Ovary (tissue), 9 donors: Measurements from ENCODE around the gene SMIM14. TPM values are rescaled to one million over a fixed set of nuclear protein-coding genes. Genes with fewer than 3 reads are reported as not detected.

ENCODE experiments used
- DNase-seq, 5 donors: peaks; one replicate each; pipeline ENCODE4 v3.0.0-alpha.2; 2019 to 2020
- H3K27ac ChIP-seq, 2 donors: fragments of 200-600 bp; one replicate each; pipeline versions ENCODE4 v1.5.1 to v1.8.0; 2019 to 2022
- H3K27me3 ChIP-seq: fragments of 200-600 bp; one replicate; pipeline ENCODE4 v1.8.0; 2022
- H3K36me3 ChIP-seq: fragments of 200-600 bp; sonication (generic); one replicate; pipeline ENCODE4 v1.5.1; 2019
- H3K4me1 ChIP-seq: one replicate; pipeline ENCODE4 v1.8.1; 2013; ENCODE audit warnings: mild to moderate bottlenecking, moderate library complexity; ENCODE audit not compliant: insufficient read depth
- H3K4me3 ChIP-seq: fragments of 200-600 bp; sonication (generic); one replicate; pipeline ENCODE4 v1.5.1; 2017
- H3K9me3 ChIP-seq, 2 donors: fragments of 200-600 bp in 1 of 2; sonication (generic) in 1 of 2; one replicate each; pipeline versions ENCODE4 v1.5.1 to v1.8.1; 2013 to 2019; ENCODE audit warnings: mild to moderate bottlenecking in 1 of 2, moderate library complexity in 1 of 2
- CTCF ChIP-seq, 3 donors: fragments of 450-650 bp in 2 of 3; fragments of 200-600 bp in 1 of 3; IDR thresholded peaks; one replicate each; pipeline versions ENCODE4 v1.5.1 to v1.8.0; 2016 to 2022; ENCODE audit warnings: antibody characterized with exemption in 3 of 3, mild to moderate bottlenecking in 1 of 3
- EP300 ChIP-seq: sonication (generic); formaldehyde crosslinking; IDR thresholded peaks from one replicate; pipeline ENCODE4 v1.6.1; 2017; ENCODE audit warnings: antibody characterized with exemption
- POLR2A ChIP-seq: fragments of 450-650 bp; IDR thresholded peaks from one replicate; pipeline ENCODE4 v1.6.1; 2017; ENCODE audit warnings: antibody characterized with exemption, mild to moderate bottlenecking, moderate library complexity
- WGBS, 3 donors: extraction: QIAGEN DNeasy Blood & Tissue Kit in 1 of 3; methylation state at CpG; one replicate each; pipeline versions ENCODE4 v1.1.5 to v1.1.7; 2013 to 2017; 5-methylcytosine and 5-hydroxymethylcytosine counted together
- intact Hi-C, 4 donors: fragments of 100-400 bp; cut with DNase I; formaldehyde crosslinking; loops; one replicate each; pipeline versions ENCODE4 v1.11.0 to v1.15.1; 2022 to 2023
- polyA plus RNA-seq, 2 donors: library from polyadenylated mRNA; stranded (reverse); fragments of 200-250 nt in 1 of 2; fragments of 350-450 nt in 1 of 2; fragmentation: Illumina TruSeq in 1 of 2; extraction: RNeasy Lipid Tissue Mini Kit (QIAGEN cat#74804) in 1 of 2; gene quantifications; one replicate each; pipeline ENCODE4 v1.2.3, GENCODE V29; 2013 to 2014
- total RNA-seq, 7 donors: library from RNA; depleted of rRNA in 2 of 7; stranded (reverse); fragments of >200 nt in 2 of 7; fragmentation: NEBNext Ultra II Directional in 3 of 7; extraction: Animal tissue kit (Norgen Biotek cat#: 25700) in 3 of 7; gene quantifications; one replicate each; pipeline versions ENCODE4 v1.1.0 to v1.2.4, GENCODE V29; 2016 to 2023
- donor health status: DM: no; HTN: no; CAD: no; lungs with moderate emphysema.
- donor health status: DM: no; HTN: no; CAD: no.
- donor health status: Bipolar disorder and iron deficiency.
- donor health status: DM: yes; HTN: yes; CAD: no.
- donor health status: DM: no; HTN: no; CAD: no.
- donor health status: DM: yes; HTN: yes; CAD: no.

SMIM14 gene
- total and polyA plus RNA-seq, 9 donors = 18.8 to 83.6 (median 56.9) TPM

GRCh38 chr4:39668887-39669286, 30.2 kb upstream of the SMIM14 start:
- Histone ChIP-seq H3K4me3 (no peak overlapping the region), H3K27ac (no peak overlapping the region), H3K27me3 (no peaks in the 10 kb centered on the region), H3K9me3 (no peaks in the 10 kb centered on the region), H3K36me3 (no peaks in the 10 kb centered on the region), H3K4me1 (no peaks in the 10 kb centered on the region)
- intact Hi-C loops = no loop called here
- 18 to 29% (median 28%) methylated on average over 2 of the region's 2 CpGs for WGBS, 3 donors
- no peak for TF ChIP-seq EP300
- DNase-seq = no peak

DNA sequence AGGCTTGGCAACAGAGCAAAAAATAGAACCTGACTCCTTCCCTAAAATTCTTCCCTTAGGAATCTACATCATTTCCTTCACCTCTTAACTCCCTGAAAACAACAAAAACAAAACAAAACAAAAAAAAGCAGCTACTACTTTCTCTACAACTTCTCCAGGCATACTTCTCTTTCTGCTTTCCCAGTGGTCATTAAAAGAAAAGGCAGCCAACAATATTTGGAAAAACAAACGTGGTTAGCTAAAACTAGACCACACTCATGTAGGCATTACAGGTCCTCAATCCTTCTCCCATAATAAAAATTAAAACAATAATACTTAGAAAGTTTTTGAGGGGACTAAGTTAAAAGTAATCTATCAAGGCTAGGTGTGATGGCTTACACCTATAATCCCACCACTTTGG, 29.0 kb upstream of the SMIM14 start:
- H3K4me1 ChIP-seq = no peaks in the 10 kb centered on the region
- DNase-seq = no peak
- WGBS, 3 donors = 5 to 20% (median 8%) methylated on average over 1 of the region's 1 CpG
- no peaks in the 10 kb centered on the region for H3K9me3 ChIP-seq
- H3K27ac ChIP-seq = no peak overlapping the region
- H3K27me3 ChIP-seq = no peaks in the 10 kb centered on the region
- TF ChIP-seq POLR2A (no peak), CTCF (IDR thresholded peaks at IDR 0.05) (no peak), EP300 (no peak)
- no peak overlapping the region for H3K4me3 ChIP-seq
- H3K36me3 ChIP-seq = no peaks in the 10 kb centered on the region
- intact Hi-C loops = no loop called here

DNA sequence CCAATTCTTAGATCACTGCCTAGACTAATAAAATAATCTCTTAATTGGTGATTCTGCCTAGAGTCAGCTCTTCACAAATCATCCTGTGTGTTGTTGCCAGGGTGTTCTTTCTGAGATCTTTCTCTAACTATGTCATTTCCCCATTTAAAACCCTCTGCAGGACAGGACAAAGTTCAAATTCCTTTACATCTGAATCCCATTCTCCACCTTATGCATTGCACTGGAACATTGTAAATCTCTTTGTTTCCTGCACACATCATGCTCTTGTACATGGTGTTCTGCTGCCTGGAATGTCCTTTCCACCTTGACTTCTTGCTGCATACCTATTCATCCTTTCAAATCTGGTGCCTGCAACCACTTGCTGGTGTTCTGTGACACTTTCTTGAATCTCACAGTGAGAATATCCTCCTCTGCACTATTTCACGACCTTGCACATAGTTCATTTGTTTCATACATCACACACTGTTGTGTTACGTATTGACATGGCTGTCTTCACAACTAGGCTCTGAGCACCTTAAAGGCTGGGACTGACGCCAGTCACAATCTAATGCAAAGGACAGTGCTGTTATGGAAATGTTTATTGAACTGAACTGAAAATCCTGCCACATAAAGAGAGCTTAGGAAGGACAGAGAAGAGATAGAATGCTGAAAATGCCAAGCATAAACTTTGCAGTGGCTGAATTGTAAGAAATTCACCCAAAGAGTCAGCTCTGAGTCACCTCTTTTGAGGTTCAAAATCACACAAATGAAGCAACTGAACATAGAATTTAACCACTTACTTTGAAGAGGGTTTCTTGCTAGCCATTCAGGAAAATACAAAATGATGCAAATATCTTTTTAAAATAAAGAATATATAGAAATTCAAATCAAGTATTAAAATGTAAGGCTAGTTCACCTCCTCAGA, 26.4 kb upstream of the SMIM14 start:
- 71 to 78% (median 73%) methylated on average over 3 of the region's 3 CpGs for WGBS, 3 donors
- Histone ChIP-seq H3K27ac (no peak overlapping the region), H3K4me1 (no peaks in the 10 kb centered on the region), H3K36me3 (no peaks in the 10 kb centered on the region), H3K9me3 (no peaks in the 10 kb centered on the region), H3K27me3 (no peaks in the 10 kb centered on the region), H3K4me3 (no peak overlapping the region)
- no peak for DNase-seq
- intact Hi-C loops = no loop called here
- TF ChIP-seq CTCF (IDR thresholded peaks at IDR 0.05) (no peak), EP300 (no peak), POLR2A (no peak)

GRCh38 chr4:39662683-39663082, 24.0 kb upstream of the SMIM14 start:
- H3K4me3 ChIP-seq = no peak overlapping the region
- 35 to 66% (median 37%) methylated on average over 7 of the region's 7 CpGs for WGBS, 3 donors
- H3K27ac ChIP-seq = no peak overlapping the region
- H3K27me3 ChIP-seq = no peaks in the 10 kb centered on the region
- TF ChIP-seq CTCF (IDR thresholded peaks at IDR 0.05) (no peak), EP300 (no peak), POLR2A (no peak)
- intact Hi-C loops = no loop called here
- H3K4me1 ChIP-seq = no peaks in the 10 kb centered on the region
- no peaks in the 10 kb centered on the region for H3K36me3 ChIP-seq
- DNase-seq = no peak
- H3K9me3 ChIP-seq = no peaks in the 10 kb centered on the region

DNA sequence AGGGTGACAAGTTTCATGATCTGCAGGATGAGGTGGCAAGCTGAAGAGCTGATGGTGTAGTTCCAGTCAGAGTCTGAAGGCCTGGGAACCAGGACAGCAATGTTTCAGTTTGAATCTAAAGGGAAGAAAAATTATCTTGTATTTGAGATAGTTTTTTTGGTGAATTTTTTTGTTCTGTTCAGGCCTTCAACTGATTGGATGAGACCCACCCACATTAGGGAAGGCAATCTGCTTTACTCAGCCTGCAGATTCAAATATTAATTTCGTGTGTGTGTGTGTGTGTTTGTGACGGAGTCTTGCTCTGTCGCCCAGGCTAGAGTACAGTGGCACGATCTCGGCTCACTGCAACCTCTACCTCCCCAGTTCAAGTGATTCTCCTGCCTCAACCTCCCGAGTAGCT, 22.1 kb upstream of the SMIM14 start:
- Histone ChIP-seq H3K4me1 (no peaks in the 10 kb centered on the region), H3K9me3 (no peaks in the 10 kb centered on the region), H3K27me3 (no peaks in the 10 kb centered on the region), H3K27ac (no peak overlapping the region), H3K36me3 (no peaks in the 10 kb centered on the region), H3K4me3 (no peak overlapping the region)
- no peak for DNase-seq
- 92 to 97% (median 94%) methylated on average over 6 of the region's 6 CpGs for WGBS, 3 donors
- intact Hi-C loops = no loop called here
- TF ChIP-seq POLR2A = no peak
- no peak for TF ChIP-seq CTCF (IDR thresholded peaks at IDR 0.05)
- no peak for TF ChIP-seq EP300
